Tibial artery (tissue), 4 donors: ENCODE data around the gene RELL2.
A peak's percentile ranks its signal among the peaks of the same experiment; 100 is the strongest.

Source experiments
- DNase-seq, 2 donors: peaks; one replicate each; pipeline ENCODE4 v3.0.0-alpha.2; 2019
- H3K27ac ChIP-seq, 2 donors: fragments of 200-600 bp; sonication (generic) in 1 of 2; 1 replicate in 1 of 2; 2 replicates in 1 of 2; pipeline ENCODE4 v1.5.1; 2018 to 2019; ENCODE audit warnings: mild to moderate bottlenecking in 1 of 2
- H3K27me3 ChIP-seq, 2 donors: fragments of 200-600 bp; sonication (generic) in 1 of 2; one replicate each; pipeline versions ENCODE4 v1.5.1 to v1.6.0; 2016 to 2019
- H3K36me3 ChIP-seq, 3 donors: fragments of 200-600 bp; sonication (generic) in 2 of 3; one replicate each; pipeline ENCODE4 v1.5.1; 2016 to 2019; ENCODE audit warnings: mild to moderate bottlenecking in 2 of 3
- H3K4me1 ChIP-seq, 4 donors: fragments of 200-600 bp; sonication (generic) in 2 of 4; 1 replicate in 3 of 4; 2 replicates in 1 of 4; pipeline ENCODE4 v1.5.1; 2016 to 2019
- H3K4me3 ChIP-seq, 2 donors: fragments of 200-600 bp; sonication (generic) in 1 of 2; 1 replicate in 1 of 2; 2 replicates in 1 of 2; pipeline ENCODE4 v1.5.1; 2018 to 2019; ENCODE audit warnings: mild to moderate bottlenecking in 2 of 2
- H3K9me3 ChIP-seq, 3 donors: fragments of 200-600 bp; sonication (generic) in 1 of 3; one replicate each; pipeline ENCODE4 v1.5.1; 2016 to 2019
- CTCF ChIP-seq, 2 experiments: fragments of 200-600 bp in 1 of 2; fragments of 450-650 bp in 1 of 2; IDR thresholded peaks; one replicate each; pipeline ENCODE4 v1.5.1; 2017 to 2019; ENCODE audit warnings: antibody characterized with exemption in 2 of 2, mild to moderate bottlenecking in 1 of 2, moderate library complexity in 1 of 2
- intact Hi-C: fragments of 100-400 bp; cut with DNase I; formaldehyde crosslinking; loops from one replicate; pipeline ENCODE4 v1.15.0; 2023; ENCODE audit warnings: low total_unique reads

The RELL2 gene

DNA sequence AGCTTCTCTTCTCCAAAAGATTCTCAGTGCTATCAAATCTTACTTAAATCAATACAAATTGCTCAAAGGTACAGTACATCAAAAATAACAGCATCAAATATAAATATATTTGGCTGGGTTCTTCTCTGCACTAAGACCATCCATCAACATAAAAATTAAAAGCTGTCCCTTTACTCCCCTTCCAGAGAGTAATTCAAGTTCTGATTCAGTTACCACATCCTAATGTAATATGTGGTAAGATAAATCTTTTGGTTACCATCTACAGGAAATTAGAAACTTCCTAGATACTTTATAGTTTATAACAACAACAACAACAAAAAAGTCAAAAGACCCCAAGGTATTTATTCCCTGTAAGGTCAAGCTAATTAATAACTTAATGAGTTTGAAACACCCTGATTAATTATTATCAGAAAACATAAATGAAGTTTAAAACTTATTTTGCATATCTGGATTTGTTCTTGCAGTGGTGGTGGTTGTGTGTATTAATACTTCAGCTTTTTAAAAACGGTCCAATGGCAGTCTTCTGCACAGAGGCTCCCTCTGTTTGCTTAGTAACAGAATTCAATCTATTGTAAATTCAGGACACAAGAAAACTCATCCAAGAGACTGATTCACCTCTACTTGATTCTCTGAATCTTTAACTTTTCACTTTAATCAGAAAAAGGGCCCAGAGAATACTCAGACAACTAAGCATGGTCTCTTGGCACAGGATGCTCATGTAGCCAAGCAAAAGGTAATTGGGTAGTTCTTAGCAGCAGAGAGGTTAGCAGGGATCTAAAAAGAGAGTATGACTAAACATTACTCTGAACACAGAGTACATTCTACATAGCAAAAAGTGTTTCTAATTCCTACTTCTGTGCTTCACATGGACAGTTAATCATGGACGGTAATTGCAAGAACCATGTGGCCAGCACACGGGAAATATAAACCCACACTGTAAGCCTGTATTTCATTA is 38.1 kb upstream of the RELL2 start:
- intact Hi-C loops = no loop called here
- TF ChIP-seq CTCF (IDR thresholded peaks at IDR 0.05) = no peak
- Histone ChIP-seq H3K4me1 (peaks cover 0 to 42% (median 12%) of the 10 kb centered on the region in 4 donors), H3K4me3 (no peak overlapping the region), H3K9me3 (no peaks in the 10 kb centered on the region), H3K27me3 (no peaks in the 10 kb centered on the region), H3K27ac (peak overlapping the region; percentile 59 to 62), H3K36me3 (peaks cover 0 to 13% (median 5%) of the 10 kb centered on the region in 3 donors)
- no peak for DNase-seq

DNA sequence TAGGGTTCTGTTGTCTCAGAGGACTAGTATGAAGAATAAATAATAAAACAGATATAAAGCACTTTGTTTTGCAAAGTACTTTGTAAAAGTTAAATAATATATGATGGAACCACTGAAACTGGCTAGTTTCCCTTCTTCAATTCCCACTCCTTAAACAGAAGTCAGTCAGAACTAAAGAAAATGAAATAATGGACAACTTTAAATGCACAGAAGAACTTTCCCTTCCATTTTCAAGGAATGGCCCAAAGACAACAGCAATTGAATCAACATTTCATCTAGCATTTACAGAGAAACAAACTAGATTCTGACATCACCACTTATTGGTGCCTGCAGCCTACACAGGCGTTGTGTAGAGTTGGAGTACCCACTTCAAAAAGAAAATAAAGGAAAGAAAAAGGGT is 34.2 kb upstream of the RELL2 start:
- no peak overlapping the region for H3K4me3 ChIP-seq
- no peak for TF ChIP-seq CTCF (IDR thresholded peaks at IDR 0.05)
- no peaks in the 10 kb centered on the region for H3K36me3 ChIP-seq
- H3K9me3 ChIP-seq = no peaks in the 10 kb centered on the region
- no peaks in the 10 kb centered on the region for H3K27me3 ChIP-seq
- peak overlapping the region; percentile 14 to 73 for H3K27ac ChIP-seq
- intact Hi-C loops = no loop called here
- H3K4me1 ChIP-seq = peaks cover 0 to 73% (median 25%) of the 10 kb centered on the region in 4 donors
- no peak for DNase-seq

- no peak overlapping the region for H3K4me3 ChIP-seq
- no peaks in the 10 kb centered on the region for H3K27me3 ChIP-seq
- peaks cover 0 to 63% (median 22%) of the 10 kb centered on the region in 4 donors for H3K4me1 ChIP-seq
- H3K27ac ChIP-seq = peak overlapping the region; percentile 73
- peak; percentile 78 to 85 for DNase-seq
- no peaks in the 10 kb centered on the region for H3K36me3 ChIP-seq
- no peaks in the 10 kb centered on the region for H3K9me3 ChIP-seq
- TF ChIP-seq CTCF (IDR thresholded peaks at IDR 0.05) = no peak
- intact Hi-C loops = no loop called here
Observed at GRCh38 chr5:141603923-141604717, 32.7 kb upstream of the RELL2 start.

DNA sequence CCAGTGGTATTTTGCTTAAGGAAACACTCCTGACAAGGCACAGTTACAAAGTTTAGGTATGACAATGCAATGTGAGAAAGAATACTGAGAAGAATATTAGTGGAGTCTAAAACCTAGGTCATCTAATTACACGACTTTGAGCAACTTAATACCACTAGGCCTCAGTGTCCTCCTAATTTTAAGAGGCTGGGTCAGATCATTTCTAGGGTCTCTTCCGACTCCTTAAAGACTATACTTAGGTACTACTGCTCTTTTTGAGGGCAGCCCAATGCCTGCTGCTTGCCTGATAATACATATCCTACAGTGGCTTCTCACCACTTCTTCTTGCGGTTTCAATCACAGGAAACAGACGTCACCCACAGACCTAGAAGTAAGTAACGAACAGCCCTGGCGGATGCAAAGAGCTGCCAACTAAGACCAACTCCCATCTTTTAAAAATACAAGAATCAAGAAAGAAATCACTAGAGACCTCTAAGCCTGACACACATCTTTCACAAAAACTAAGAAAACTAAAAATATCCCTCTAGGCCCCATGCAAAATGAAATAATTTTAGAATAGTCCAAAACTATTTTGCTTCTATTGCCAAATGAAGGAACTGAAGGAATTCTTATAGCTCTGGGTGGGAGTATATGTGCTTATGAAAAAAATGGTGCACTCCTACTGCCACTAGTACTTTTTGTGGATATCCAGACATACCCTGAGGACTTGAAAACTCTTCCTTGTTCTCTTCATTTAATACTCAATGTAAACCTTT is 31.1 kb upstream of the RELL2 start:
- no peaks in the 10 kb centered on the region for H3K9me3 ChIP-seq
- peak in 1 of 2 donors; percentile 61 for DNase-seq
- intact Hi-C loops = no loop called here
- H3K36me3 ChIP-seq = no peaks in the 10 kb centered on the region
- no peak for TF ChIP-seq CTCF (IDR thresholded peaks at IDR 0.05)
- H3K27me3 ChIP-seq = no peaks in the 10 kb centered on the region
- peak overlapping the region in 1 of 2 donors; percentile 17 for H3K4me3 ChIP-seq
- peaks cover 0 to 49% (median 20%) of the 10 kb centered on the region in 4 donors for H3K4me1 ChIP-seq
- H3K27ac ChIP-seq = peak overlapping the region; percentile 73

GRCh38 chr5:141608046-141608445 is 28.8 kb upstream of the RELL2 start:
- no peak for DNase-seq
- TF ChIP-seq CTCF (IDR thresholded peaks at IDR 0.05) = no peak
- Histone ChIP-seq H3K27ac (no peak overlapping the region), H3K36me3 (no peaks in the 10 kb centered on the region), H3K4me1 (peaks cover 0 to 39% (median 25%) of the 10 kb centered on the region in 4 donors), H3K27me3 (no peaks in the 10 kb centered on the region), H3K9me3 (no peaks in the 10 kb centered on the region), H3K4me3 (no peak overlapping the region)
- intact Hi-C loops = no loop called here
